GM06990 (cell line): ENCODE results near the gene FNDC7.

Experiments
- DNase-seq: peaks from one replicate; pipeline ENCODE4 v3.0.0-alpha.2; 2011; ENCODE audit not compliant: insufficient read length; ENCODE audit errors: extremely low read depth
- H3K27me3 ChIP-seq: replicated peaks from 2 replicates; pipeline ENCODE4 v1.6.0; 2011; ENCODE audit warnings: low read length; ENCODE audit not compliant: control insufficient read depth, insufficient read depth
- H3K36me3 ChIP-seq: 2 replicates; pipeline ENCODE4 v1.5.1; 2011; ENCODE audit warnings: low read length; ENCODE audit not compliant: control insufficient read depth, insufficient read depth
- H3K4me3 ChIP-seq: replicated peaks from 2 replicates; pipeline ENCODE4 v1.5.1; 2011; ENCODE audit warnings: low read depth, mild to moderate bottlenecking, control low read depth, low read length
- CTCF ChIP-seq: IDR thresholded peaks from 2 replicates; pipeline ENCODE4 v1.5.1; 2011; ENCODE audit warnings: low read length, control low read depth, mild to moderate bottlenecking, inconsistent platforms; ENCODE audit not compliant: insufficient read depth, poor library complexity, severe bottlenecking

The FNDC7 gene

GRCh38 chr1:108706643-108707042 is 6.1 kb upstream of the FNDC7 start:
- TF ChIP-seq CTCF: no peak
- Histone ChIP-seq H3K27me3 (no peaks in the 10 kb centered on the region), H3K4me3 (no peak overlapping the region), H3K36me3 (no peaks in the 10 kb centered on the region)
- no peak for DNase-seq

GRCh38 chr1:108708691-108709660 is 3.7 kb upstream of the FNDC7 start:
- H3K27me3 ChIP-seq: no peaks in the 10 kb centered on the region
- H3K4me3 ChIP-seq: no peak overlapping the region
- no peak for DNase-seq
- H3K36me3 ChIP-seq: no peaks in the 10 kb centered on the region
- peak; percentile 68 for TF ChIP-seq CTCF

- no peaks in the 10 kb centered on the region for H3K36me3 ChIP-seq
- H3K4me3 ChIP-seq: no peak overlapping the region
- H3K27me3 ChIP-seq: no peaks in the 10 kb centered on the region
- no peak for DNase-seq
- no peak for TF ChIP-seq CTCF
Observed at GRCh38 chr1:108715932-108716331, 3.2 kb downstream of the FNDC7 start.

GRCh38 chr1:108716437-108717230 is 3.9 kb downstream of the FNDC7 start:
- H3K4me3 ChIP-seq: no peak overlapping the region
- H3K36me3 ChIP-seq: no peaks in the 10 kb centered on the region
- no peak for DNase-seq
- H3K27me3 ChIP-seq: no peaks in the 10 kb centered on the region
- TF ChIP-seq CTCF: no peak

GRCh38 chr1:108717774-108718316 is 5.1 kb downstream of the FNDC7 start:
- no peaks in the 10 kb centered on the region for H3K27me3 ChIP-seq
- no peak for DNase-seq
- no peak overlapping the region for H3K4me3 ChIP-seq
- no peak for TF ChIP-seq CTCF
- H3K36me3 ChIP-seq: no peaks in the 10 kb centered on the region
